GM19239 (cell line): ENCODE results near the gene COG3.
"Not testable (repeated sequence)": the region's sequence is repeated elsewhere in the genome, so short reads cannot be mapped to it uniquely, and the experiment has no call there.

Experiments used
- DNase-seq: peaks from one replicate; pipeline ENCODE4 v3.0.0; 2011; ENCODE audit warnings: low spot score; ENCODE audit not compliant: insufficient read length
- FAIRE-seq: peaks from 2 replicates; lab custom pipeline; 2011; peaks lifted over from hg19 to GRCh38; lab: Jason Lieb, UNC

COG3 gene

GRCh38 chr13:45464687-45465453 is at the start of gene COG3:
Gene COG3 (plus strand): TSS chr13:45464939. CDS start chr13:45465037, 98 bp downstream.
- peak; percentile 97 for FAIRE-seq

DNA sequence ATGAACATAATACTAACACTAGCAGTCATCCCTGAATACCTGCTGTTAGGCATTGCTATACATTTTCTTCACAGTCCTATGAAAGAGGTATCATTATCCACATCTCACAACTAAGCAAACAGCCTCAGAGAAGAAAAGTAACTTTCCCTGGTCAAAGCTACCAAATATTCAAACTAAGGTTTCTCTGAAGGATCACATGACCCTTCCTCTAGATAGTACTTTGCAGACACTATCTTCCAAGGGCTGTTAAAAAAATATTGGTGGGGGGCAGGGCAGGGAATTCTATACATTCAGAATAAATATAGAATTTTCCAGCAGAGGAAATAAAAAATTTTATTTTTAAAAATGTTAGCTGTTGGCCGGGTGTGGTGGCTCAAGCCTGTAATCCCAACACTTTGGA is 49.6 kb upstream of the COG3 start:
- FAIRE-seq (no peak), DNase-seq (no peak)

More at GRCh38 chr13:45464687-45465453, at the start of gene COG3:
- DNase-seq = peak; percentile 89

DNA sequence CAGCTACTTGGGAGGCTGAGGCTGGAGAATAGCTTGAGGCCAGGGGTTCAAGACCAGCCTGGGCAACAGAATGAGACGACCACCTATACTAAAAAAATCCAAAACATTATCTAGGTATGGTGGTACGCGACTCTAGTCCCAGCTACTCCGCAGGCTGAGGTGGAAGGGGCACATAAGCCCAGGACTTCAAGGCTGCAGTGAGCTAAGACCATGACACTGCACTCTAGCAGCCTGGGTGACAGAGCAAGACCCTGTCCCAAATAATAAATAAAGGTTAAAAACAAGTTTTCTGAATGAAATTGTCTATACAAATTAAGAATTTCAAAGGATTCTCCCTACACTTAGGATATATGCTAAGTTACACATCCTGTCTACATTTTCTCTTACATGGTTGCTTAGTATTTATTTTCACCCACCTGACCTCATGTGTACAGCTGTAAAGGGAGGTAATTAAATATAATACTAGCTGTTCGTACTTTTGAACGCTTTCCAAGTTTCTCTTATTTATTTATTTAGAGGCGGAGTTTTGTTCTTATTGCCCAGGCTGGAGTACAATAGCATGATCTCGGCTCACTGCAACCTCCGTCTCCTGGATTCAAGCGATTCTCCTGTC is 48.1 kb upstream of the COG3 start:
- DNase-seq = no peak
- FAIRE-seq = no peak

- DNase-seq (peak; percentile 66), FAIRE-seq (peak; percentile 80)
Observed at GRCh38 chr13:45417790-45418534, 46.8 kb upstream of the COG3 start, which contains the start of gene SLC25A30. Gene SLC25A30 (minus strand): TSS chr13:45418373. CDS start chr13:45411425, 6,948 bp downstream.

DNA sequence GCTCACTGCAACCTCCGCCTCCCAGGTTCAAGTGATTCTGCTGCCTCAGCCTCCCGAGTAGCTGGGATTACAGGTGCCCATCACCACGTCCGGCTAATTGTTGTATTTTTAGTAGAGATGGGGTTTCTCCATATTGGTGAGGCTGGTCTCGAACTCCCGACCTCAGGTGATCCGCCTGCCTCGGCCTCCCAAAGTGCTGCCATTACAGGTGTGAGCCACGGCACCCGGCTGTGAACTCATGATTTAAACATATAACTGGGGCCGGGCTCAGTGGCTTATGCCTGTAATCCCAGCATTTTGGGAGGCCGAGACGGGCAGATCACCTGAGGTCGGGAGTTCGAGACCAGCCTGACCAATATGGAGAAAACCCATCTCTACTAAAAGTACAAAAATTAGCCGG is 45.4 kb upstream of the COG3 start:
- not testable (repeated sequence) for DNase-seq, FAIRE-seq

GRCh38 chr13:45419945-45420344 is 44.8 kb upstream of the COG3 start:
- DNase-seq = no peak
- FAIRE-seq = no peak

DNA sequence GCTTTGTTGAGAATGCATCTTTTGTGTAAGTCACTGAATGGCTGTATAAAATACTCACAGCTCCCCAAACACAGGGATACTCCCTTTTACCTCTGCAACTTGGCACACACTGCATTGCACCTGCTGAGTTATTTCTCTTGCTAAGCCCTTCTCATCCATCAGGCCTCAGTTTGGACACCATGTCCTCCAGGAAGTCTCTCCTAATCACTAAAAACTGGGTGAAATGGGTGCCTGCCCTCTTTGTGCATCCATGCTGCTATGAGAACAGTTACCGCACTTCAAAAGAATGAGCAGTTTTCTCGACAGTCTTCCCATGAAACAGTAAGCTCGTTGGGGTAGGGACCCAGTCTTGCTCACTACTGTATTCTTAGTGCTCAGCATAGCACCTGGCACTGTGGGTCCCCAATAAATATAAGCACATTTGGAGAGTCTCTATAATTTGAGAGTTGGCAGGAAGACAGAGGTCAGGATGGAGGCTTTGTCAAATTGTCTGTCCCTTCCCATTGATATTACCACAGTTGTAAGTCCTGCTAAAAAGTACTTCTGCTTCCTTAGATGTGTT is 41.9 kb upstream of the COG3 start:
- no peak for DNase-seq
- FAIRE-seq = no peak

DNA sequence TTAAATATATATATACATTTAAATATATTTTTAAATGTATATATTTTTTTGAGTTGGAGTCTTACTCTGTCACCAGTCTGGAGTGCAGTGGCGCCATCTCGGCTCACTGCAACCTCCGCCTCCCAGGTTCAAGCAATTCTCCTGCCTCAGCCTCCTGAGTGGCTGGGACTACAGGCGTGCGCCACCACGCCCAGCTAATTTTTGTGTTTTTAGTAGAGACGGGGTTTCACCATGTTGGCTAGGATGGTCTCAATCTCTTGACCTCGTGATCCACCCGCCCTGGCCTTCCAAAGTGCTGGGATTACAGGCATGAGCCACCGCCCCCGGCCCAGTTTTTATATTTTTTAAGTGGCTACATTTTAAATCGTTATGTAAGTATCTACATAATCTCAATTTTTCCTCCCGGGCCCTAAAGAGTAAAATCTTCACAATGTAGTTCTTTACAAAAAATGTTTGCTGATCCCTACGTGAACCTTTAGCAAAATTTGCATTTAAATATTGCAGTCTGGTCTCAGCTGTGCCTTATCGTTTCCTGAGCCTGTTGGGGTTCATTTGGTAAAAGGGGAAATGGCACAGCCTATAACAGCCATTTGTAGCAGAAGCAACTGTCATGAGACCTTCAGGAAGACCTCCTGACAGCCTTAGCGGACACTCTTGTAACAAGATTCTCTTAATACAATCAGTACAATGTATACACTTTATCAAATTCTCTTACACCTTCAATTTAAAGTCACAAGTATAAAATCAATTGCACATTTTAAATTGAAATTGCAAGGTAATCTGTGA is 38.5 kb upstream of the COG3 start:
- not testable (repeated sequence) for DNase-seq, FAIRE-seq

- DNase-seq (no peak), FAIRE-seq (no peak)
Observed at GRCh38 chr13:45432737-45433380, 31.9 kb upstream of the COG3 start.

- no peak for FAIRE-seq
- no peak for DNase-seq
Observed at GRCh38 chr13:45433381-45433790, 31.4 kb upstream of the COG3 start.

- FAIRE-seq = no peak
- no peak for DNase-seq
Observed at GRCh38 chr13:45434556-45435371, 30.0 kb upstream of the COG3 start.

DNA sequence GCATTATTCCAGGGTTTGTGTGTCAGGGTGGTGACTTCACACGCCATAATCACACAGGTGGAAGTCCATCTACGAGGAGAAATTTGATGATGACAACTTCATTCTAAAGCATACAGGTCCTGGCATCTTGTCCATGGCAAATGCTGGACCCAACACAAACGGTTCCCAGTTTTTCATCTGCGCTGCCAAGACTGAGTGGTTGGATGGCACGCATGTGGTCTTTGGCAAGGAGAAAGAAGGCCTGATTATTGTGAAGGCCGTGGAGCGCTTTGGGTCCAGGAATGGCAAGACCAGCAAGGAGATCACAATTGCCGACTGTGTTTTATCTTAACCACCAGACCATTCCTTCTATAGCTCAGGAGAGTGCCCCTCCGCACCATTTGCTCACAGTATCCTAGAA is 28.4 kb upstream of the COG3 start:
- DNase-seq (no peak), FAIRE-seq (no peak)

- FAIRE-seq (no peak), DNase-seq (no peak)
Observed at GRCh38 chr13:45436953-45437352, 27.8 kb upstream of the COG3 start.

DNA sequence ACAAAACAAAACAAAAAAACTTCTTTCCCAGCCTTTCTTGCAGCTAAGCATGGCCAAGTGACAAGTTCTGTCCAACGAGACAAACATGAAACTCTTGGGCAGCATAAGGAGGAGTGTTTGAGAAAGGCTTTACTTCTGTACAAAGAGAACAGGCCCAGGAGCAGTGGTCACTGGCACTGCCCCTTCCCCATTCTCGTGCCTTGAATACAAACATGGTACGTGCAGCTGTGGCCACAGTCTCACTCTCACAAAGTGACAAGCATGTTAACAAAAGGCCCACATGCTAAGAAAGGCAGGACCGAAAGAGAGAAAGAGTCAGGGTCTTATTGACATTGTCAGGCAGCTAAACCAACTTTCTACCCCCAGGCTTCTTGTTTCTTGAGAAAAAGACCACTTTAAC is 26.8 kb upstream of the COG3 start:
- no peak for DNase-seq
- FAIRE-seq = no peak

- FAIRE-seq = no peak
- no peak for DNase-seq
Observed at GRCh38 chr13:45439008-45439407, 25.7 kb upstream of the COG3 start.

DNA sequence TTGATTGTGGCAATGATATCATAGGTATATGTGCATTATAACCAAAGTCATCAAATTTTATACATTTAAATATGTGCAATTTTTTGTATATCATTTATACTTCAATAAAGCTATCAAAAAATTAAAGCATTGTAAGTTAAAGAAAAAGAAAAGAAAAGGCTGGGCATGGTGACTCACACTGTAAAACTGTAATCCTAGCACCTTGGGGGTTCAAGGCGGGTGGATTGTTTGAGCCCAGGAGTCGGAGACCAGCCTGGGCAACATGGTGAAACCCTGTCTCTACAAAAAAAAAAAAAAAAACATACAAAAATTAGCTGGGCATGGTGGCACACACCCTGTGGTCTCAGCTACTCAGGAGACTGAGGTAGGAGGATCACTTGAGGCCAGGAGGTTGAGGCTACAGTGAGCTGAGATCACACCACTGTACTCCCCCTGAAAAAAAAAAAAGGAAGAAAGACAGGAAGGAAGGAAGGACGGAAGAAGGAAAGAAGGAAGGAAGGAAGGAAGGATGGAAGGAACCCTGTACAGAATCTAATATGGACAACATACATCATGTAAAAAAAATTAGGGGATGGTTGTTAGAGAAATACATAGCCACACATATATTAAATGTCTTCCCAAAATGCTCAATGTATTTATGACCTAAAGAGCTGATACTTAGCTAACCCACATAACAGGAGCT is 24.8 kb upstream of the COG3 start:
- FAIRE-seq = no peak

DNA sequence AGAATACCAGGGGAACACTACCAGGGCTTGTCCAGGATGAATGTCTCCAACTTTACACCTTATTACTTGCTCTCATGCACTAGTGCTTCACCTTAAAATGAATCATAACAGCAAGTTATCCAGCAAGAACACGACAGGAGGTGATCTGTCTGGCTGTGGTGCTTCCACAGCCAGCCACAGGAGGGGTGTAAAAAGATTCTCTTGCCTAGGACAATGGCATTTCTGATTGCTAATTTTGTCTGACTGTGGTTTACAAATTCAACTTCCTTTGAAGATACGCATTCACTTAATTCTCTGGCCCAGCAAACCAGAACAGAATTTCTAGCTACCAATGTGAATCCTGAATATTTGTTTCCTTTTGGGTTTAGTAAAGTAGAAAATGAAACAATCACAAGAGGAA is 23.1 kb upstream of the COG3 start:
- DNase-seq (peak; percentile 23), FAIRE-seq (peak; percentile 66)

More for the DNA sequence above, 24.8 kb upstream of the COG3 start:
- DNase-seq = no peak

DNA sequence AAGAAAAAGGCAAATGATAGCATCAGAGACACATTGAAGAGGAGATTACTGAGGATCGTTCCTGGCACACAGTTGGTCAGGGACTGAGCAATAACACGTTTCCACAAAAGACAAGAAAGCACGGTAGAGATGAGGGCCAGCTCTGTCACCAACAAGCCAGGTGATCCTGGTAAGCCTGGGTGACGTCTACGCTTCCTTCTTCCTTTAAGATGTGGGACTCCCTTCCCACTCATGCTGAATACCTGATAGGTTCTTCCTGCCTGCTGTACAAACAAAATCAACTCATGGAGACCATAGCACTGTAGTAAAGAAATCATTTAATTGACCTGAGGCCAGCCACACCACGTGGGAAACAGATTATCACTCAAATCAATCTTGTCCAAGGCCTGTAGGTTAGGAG is 19.7 kb upstream of the COG3 start:
- FAIRE-seq (no peak), DNase-seq (no peak)
